GM12878 (cell line): Measurements from ENCODE around the gene RABL6. TPM values are rescaled to one million over a fixed set of nuclear protein-coding genes. Genes with fewer than 3 reads are reported as not detected.

Source experiments
- ATAC-seq: fragments of 200-7000 bp; cut with Tn5 transposase; 3 replicates; pipeline ENCODE4 v1.9.1; 2020; ENCODE audit warnings: mild to moderate bottlenecking, moderate library complexity
- BruUV-seq: library from RNA; stranded (reverse); fragments of 400-500 nt; replicated peaks from 2 replicates; lab custom pipeline; 2021; lab: Mats Ljungman, UMichigan
- CTCF ChIA-PET: fragments of 300-600 bp; sonication (Branson Sonifier 250); formaldehyde crosslinking; extraction: SDS; loops from one replicate; lab custom pipeline; 2021; ENCODE audit warnings: inconsistent platforms; lab: Yijun Ruan, JAX
- POLR2A ChIA-PET: fragments of 350-600 bp; formaldehyde crosslinking; extraction: SDS; loops from one replicate; lab custom pipeline; 2021; ENCODE audit warnings: inconsistent platforms; lab: Charles Lee
- RAD21 ChIA-PET: fragments of 300-600 bp; sonication (Branson Sonifier 250); formaldehyde crosslinking; loops from one replicate; lab custom pipeline; 2023; ENCODE audit warnings: antibody characterized with exemption; ENCODE audit not compliant: unreplicated experiment; lab: Charles Lee
- SMC1A ChIA-PET: fragments of 300-600 bp; sonication (Branson Sonifier 250); formaldehyde crosslinking; loops from one replicate; lab custom pipeline; 2023; ENCODE audit not compliant: unreplicated experiment, uncharacterized antibody; lab: Charles Lee
- DNase-seq: peaks from one replicate; pipeline ENCODE4 v3.0.0-alpha.2; 2011; ENCODE audit warnings: low read depth, low spot score
- FAIRE-seq: peaks from 3 replicates; lab custom pipeline; 2011; peaks lifted over from hg19 to GRCh38; lab: Jason Lieb, UNC
- H2AFZ ChIP-seq: 2 replicates; pipeline ENCODE4 v1.6.0; 2011; ENCODE audit warnings: low read depth, low read length, control low read depth; ENCODE audit not compliant: control insufficient read depth
- H3K27ac ChIP-seq: 2 replicates; pipeline ENCODE4 v1.5.1; 2011; ENCODE audit warnings: control low read depth; ENCODE audit not compliant: control insufficient read depth, insufficient read depth
- H3K27me3 ChIP-seq, 2 experiments: replicated peaks in 1 of 2; 2 replicates each; pipeline versions ENCODE4 v1.6.0 to v1.6.1; 2011; ENCODE audit warnings: low read length in 1 of 2; ENCODE audit not compliant: control insufficient read depth in 2 of 2, insufficient read depth in 2 of 2
- H3K36me3 ChIP-seq, 2 experiments: 2 replicates each; pipeline ENCODE4 v1.5.1; 2011; ENCODE audit warnings: low read length in 1 of 2; ENCODE audit not compliant: control insufficient read depth in 2 of 2, insufficient read depth in 2 of 2
- H3K4me1 ChIP-seq: 2 replicates; pipeline ENCODE4 v1.6.1; 2011; ENCODE audit warnings: mild to moderate bottlenecking, low read length, moderate library complexity, mixed read lengths; ENCODE audit not compliant: control insufficient read depth, insufficient read depth
- H3K4me2 ChIP-seq: 2 replicates; pipeline ENCODE4 v1.6.0; 2011; ENCODE audit warnings: control low read depth; ENCODE audit not compliant: control insufficient read depth, insufficient read depth
- H3K4me3 ChIP-seq: fragments of 200-600 bp; sonication (generic); 2 replicates; pipeline ENCODE4 v1.5.1; 2016
- H3K79me2 ChIP-seq: 2 replicates; pipeline ENCODE4 v1.6.0; 2011; ENCODE audit warnings: low read length; ENCODE audit not compliant: control insufficient read depth, insufficient read depth
- H3K9ac ChIP-seq: 2 replicates; pipeline ENCODE4 v1.8.0; 2011; ENCODE audit warnings: low read length, control low read depth, mixed read lengths; ENCODE audit not compliant: control insufficient read depth, insufficient read depth
- H3K9me3 ChIP-seq: replicated peaks from 3 replicates; pipeline ENCODE4 v1.5.1; 2011; ENCODE audit warnings: mild to moderate bottlenecking, low read length; ENCODE audit not compliant: control insufficient read depth, insufficient read depth
- H4K20me1 ChIP-seq: 2 replicates; pipeline ENCODE4 v1.6.0; 2011; ENCODE audit not compliant: control insufficient read depth, insufficient read depth
- CBX5 ChIP-seq: sonication (generic); IDR thresholded peaks from 2 replicates; pipeline ENCODE4 v1.6.1; 2016; ENCODE audit warnings: low read depth, moderate library complexity, mild to moderate bottlenecking, inconsistent platforms
- CUX1 ChIP-seq: IDR thresholded peaks from 2 replicates; pipeline ENCODE4 v1.6.1; 2012; ENCODE audit warnings: improper control_type of control experiment, low read depth, low read length; ENCODE audit not compliant: insufficient replicate concordance
- ESRRA ChIP-seq: IDR thresholded peaks from 2 replicates; pipeline ENCODE4 v1.6.1; 2012; ENCODE audit warnings: mild to moderate bottlenecking, low read length, improper control_type of control experiment
- EZH2 ChIP-seq: IDR thresholded peaks from 2 replicates; pipeline ENCODE4 v1.6.1; 2012; ENCODE audit warnings: low read depth, mild to moderate bottlenecking, control low read depth, inconsistent platforms, low read length, borderline replicate concordance; ENCODE audit not compliant: control insufficient read depth
- NFYB ChIP-seq: IDR thresholded peaks from 2 replicates; pipeline ENCODE4 v1.6.1; 2011; ENCODE audit warnings: low read depth, mild to moderate bottlenecking, low read length, improper control_type of control experiment, moderate library complexity; ENCODE audit not compliant: insufficient read depth
- POLR2AphosphoS2 ChIP-seq: IDR thresholded peaks from 2 replicates; pipeline ENCODE4 v1.6.1; 2011; ENCODE audit warnings: low read depth, mild to moderate bottlenecking, low read length, improper control_type of control experiment, moderate library complexity
- SIN3A ChIP-seq: IDR thresholded peaks from 2 replicates; pipeline ENCODE4 v1.6.1; 2012; ENCODE audit warnings: low read depth, low read length, improper control_type of control experiment
- SIX5 ChIP-seq: IDR thresholded peaks from 2 replicates; pipeline ENCODE4 v1.6.1; 2011; ENCODE audit warnings: mild to moderate bottlenecking, low read depth, low read length, moderate library complexity; ENCODE audit not compliant: severe bottlenecking
- YY1 ChIP-seq: IDR thresholded peaks from 2 replicates; pipeline ENCODE4 v1.6.1; 2011; ENCODE audit warnings: low read depth, mild to moderate bottlenecking, low read length
- ZNF622 ChIP-seq: fragments of 450-650 bp; IDR thresholded peaks from 2 replicates; pipeline ENCODE4 v1.6.1; 2017; ENCODE audit warnings: mild to moderate bottlenecking, inconsistent platforms
- WGBS: methylation state at CpG from one replicate; pipeline ENCODE4 v1.1.6; 2016; ENCODE audit warnings: low lambda C conversion rate; ENCODE audit not compliant: insufficient replicate concordance, insufficient coverage; ENCODE audit errors: missing lambda C conversion rate; 5-methylcytosine and 5-hydroxymethylcytosine counted together
- in situ Hi-C: fragments of 300-500 bp; cut with MboI; formaldehyde crosslinking; loops from 9 replicates; pipeline ENCODE4 v1.14.3; 2018; ENCODE audit warnings: mixed read lengths
- intact Hi-C: fragments of 100-400 bp; cut with micrococcal nuclease; formaldehyde crosslinking; loops from one replicate; pipeline ENCODE4 v1.14.2; 2022; ENCODE audit not compliant: unreplicated experiment
- polyA plus RNA-seq, 11 experiments: library from polyadenylated mRNA; depleted of rRNA in 4 of 11; unstranded in 6 of 11; stranded (reverse) in 5 of 11; fragments of >200 nt; fragmentation: Nextera tagmentation in 4 of 11; fragmentation: Illumina TruSeq in 1 of 11; extraction: Ambion mirVana in 4 of 11; extraction: Trizol in 1 of 11; gene quantifications; 1 replicate in 1 of 11; 2 replicates in 10 of 11; pipeline versions ENCODE4 v1.2.1 to v1.2.3, GENCODE V29; 2011 to 2016; ENCODE audit warnings: inconsistent platforms in 2 of 11, missing spikeins in 2 of 11, low read depth in 1 of 11
- total RNA-seq, 4 experiments: library from RNA; depleted of rRNA in 3 of 4; stranded (reverse); fragments of >200 nt in 3 of 4; fragmentation: Illumina TruSeq in 1 of 4; extraction: Trizol in 1 of 4; gene quantifications; 2 replicates each; pipeline versions ENCODE4 v1.2.1 to v1.2.3, GENCODE V29; 2013 to 2021
- TF ChIP-seq, protein P1 (sequence below): IDR thresholded peaks from 2 replicates; pipeline ENCODE4 v1.6.1; 2011; ENCODE audit warnings: borderline replicate concordance, low read depth, mild to moderate bottlenecking, moderate library complexity, mixed read lengths, low read length; ENCODE audit not compliant: insufficient read depth; ENCODE audit errors: extremely low read length
- TF ChIP-seq, protein P2 (sequence below): IDR thresholded peaks from 2 replicates; pipeline ENCODE4 v1.6.1; 2011; ENCODE audit warnings: low read depth, mild to moderate bottlenecking, low read length, moderate library complexity, borderline replicate concordance; ENCODE audit errors: extremely low read depth

Gene RABL6
- total and polyA plus RNA-seq, 10 of the 15 experiments (the other 5 are each of a cell fraction or from before 2014, with no cell fraction given): 1.4 to 134 (median 42.7) TPM

DNA sequence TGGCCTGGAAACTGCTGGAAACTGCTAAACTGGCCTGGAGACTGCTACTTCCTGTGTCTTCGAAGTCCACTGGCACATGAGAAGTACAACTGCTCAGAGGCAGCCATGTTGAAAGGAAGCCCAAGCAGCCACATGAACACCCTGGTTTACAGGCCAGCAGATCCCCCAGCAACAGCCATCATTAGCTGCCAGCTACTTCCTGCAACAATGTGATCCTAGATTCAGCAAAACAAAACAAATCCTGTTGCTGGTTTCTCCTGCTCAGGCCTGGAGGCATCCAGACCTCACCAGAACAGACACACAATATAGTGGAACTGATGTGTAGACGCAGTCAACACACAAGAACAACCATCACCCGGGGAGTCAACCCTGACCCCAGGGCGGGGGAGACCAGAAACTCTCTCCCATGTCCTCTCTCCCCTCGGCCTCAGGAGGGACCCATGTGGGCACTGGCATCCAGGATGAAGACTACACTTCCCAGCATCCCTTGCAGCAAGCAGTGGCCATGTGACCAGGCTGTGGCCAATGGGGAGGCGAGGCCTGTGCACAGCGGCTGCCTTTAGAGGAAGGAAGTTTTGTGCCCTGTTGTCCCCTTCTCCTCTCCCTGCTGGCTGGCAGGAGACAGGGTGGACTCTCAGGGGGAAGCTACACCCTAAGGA lies 34.2 kb upstream of the RABL6 start:
- ChIA-PET CTCF (interaction anchor here (0.8 to 9.3 kb wide), 2 partner anchors 10 to 15 kb away, joined by 4 to 163 read pairs; partner anchors contain the start of gene LCN8), RAD21 (no interaction called here), SMC1A (no interaction called here), POLR2A (no interaction called here)
- Histone ChIP-seq H3K9me3 (peaks cover 6% of the 10 kb centered on the region; the same call in 2 of the 3 replicates), H4K20me1 (no peaks in the 10 kb centered on the region), H3K4me1 (no peaks in the 10 kb centered on the region), H2AFZ (peak overlapping the region; percentile 89), H3K36me3 (no peaks in the 10 kb centered on the region), H3K27ac (no peak overlapping the region), H3K79me2 (no peaks in the 10 kb centered on the region), H3K27me3 (no peaks in the 10 kb centered on the region; a peak in 1 of 4 replicates), H3K9ac (no peak overlapping the region), H3K4me2 (no peak overlapping the region), H3K4me3 (no peak overlapping the region)
- WGBS: 35% methylated on average over 7 of the region's 7 CpGs
- no peak for DNase-seq
- intact Hi-C loops (no loop called here), in situ Hi-C loops (no loop called here)
- no TSS peak for BruUV-seq
- ATAC-seq: peak; percentile 92
- FAIRE-seq: no peak
- TF ChIP-seq, protein P1, sequence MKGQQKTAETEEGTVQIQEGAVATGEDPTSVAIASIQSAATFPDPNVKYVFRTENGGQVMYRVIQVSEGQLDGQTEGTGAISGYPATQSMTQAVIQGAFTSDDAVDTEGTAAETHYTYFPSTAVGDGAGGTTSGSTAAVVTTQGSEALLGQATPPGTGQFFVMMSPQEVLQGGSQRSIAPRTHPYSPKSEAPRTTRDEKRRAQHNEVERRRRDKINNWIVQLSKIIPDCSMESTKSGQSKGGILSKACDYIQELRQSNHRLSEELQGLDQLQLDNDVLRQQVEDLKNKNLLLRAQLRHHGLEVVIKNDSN: peak; percentile 94
- TF ChIP-seq POLR2AphosphoS2: no peak
- no peak for TF ChIP-seq SIN3A
- peak; percentile 86 for TF ChIP-seq YY1
- TF ChIP-seq, protein P2, sequence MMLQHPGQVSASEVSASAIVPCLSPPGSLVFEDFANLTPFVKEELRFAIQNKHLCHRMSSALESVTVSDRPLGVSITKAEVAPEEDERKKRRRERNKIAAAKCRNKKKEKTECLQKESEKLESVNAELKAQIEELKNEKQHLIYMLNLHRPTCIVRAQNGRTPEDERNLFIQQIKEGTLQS: peak; percentile 70; the same call in 1 of the 2 replicates
- peak; percentile 88 for TF ChIP-seq NFYB
- TF ChIP-seq SIX5: peak; percentile 72
- no peak for TF ChIP-seq CUX1
- no peak for TF ChIP-seq ZNF622
- TF ChIP-seq CBX5: 0 out of 2 replicates have a peak, but pooled peaks have one; percentile 24
- TF ChIP-seq ESRRA: no peak
- TF ChIP-seq EZH2: no peak
